Progenitor cell of endocrine pancreas (in vitro differentiated cells): Measurements from ENCODE around the gene CCM2. TPM values are rescaled to one million over a fixed set of nuclear protein-coding genes. Genes with fewer than 3 reads are reported as not detected.

Experiments
- DNase-seq: peaks from one replicate; pipeline ENCODE4 v3.0.0; 2021; ENCODE audit warnings: low spot score; ENCODE audit not compliant: unreplicated experiment
- H3K27ac Mint-ChIP-seq: 2 replicates; pipeline ENCODE4 v1.8.0; 2021; ENCODE audit warnings: mild to moderate bottlenecking, moderate library complexity, mixed read lengths
- H3K27me3 Mint-ChIP-seq: 2 replicates; pipeline ENCODE4 v1.8.0; 2021; ENCODE audit warnings: mixed read lengths
- H3K36me3 Mint-ChIP-seq: 2 replicates; pipeline ENCODE4 v1.8.0; 2022; ENCODE audit warnings: mixed read lengths; ENCODE audit not compliant: insufficient read depth
- H3K4me1 Mint-ChIP-seq: 2 replicates; pipeline ENCODE4 v1.8.0; 2021; ENCODE audit warnings: low read depth, mixed read lengths
- H3K4me3 Mint-ChIP-seq: 2 replicates; pipeline ENCODE4 v1.8.0; 2021; ENCODE audit warnings: low read depth, mild to moderate bottlenecking, moderate library complexity, mixed read lengths
- H3K9me3 Mint-ChIP-seq: 2 replicates; pipeline ENCODE4 v1.8.0; 2021; ENCODE audit warnings: low read depth, mixed read lengths
- CTCF ChIP-seq: fragments of 200-600 bp; sonication (generic); IDR thresholded peaks from one replicate; pipeline ENCODE4 v1.5.0; 2021; ENCODE audit warnings: antibody characterized with exemption, mild to moderate bottlenecking; ENCODE audit not compliant: unreplicated experiment
- total RNA-seq: library from RNA; stranded (reverse); gene quantifications from 2 replicates; pipeline ENCODE4 v1.2.1, GENCODE V29; 2021

Gene CCM2
- total RNA-seq, 1 donor from 2014 or later = 43.0 TPM

DNA sequence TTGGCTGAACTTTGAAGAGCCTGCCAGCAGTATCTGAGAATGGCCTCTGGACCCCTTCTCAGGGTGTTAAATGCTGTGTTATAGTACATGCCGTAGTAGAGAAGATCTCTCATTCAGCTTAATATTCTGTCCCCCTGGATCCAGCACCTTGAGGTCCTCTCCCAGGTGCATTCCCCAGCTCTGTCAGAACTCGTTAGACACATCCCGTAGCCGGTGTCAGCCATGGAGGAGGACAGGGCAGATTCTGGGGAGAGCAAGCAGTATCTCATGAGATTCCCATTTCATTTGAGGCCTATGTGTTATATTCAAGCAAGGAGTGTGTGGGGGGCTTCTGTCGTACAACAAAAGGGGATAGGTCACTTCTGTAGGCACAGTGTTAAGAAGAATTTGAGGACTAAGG lies 53.9 kb downstream of the CCM2 start:
- peaks cover 7% of the 10 kb centered on the region for H3K9me3 Mint-ChIP-seq
- H3K27me3 Mint-ChIP-seq = no peaks in the 10 kb centered on the region
- TF ChIP-seq CTCF = no peak
- no peaks in the 10 kb centered on the region for H3K4me1 Mint-ChIP-seq
- no peak for DNase-seq
- H3K4me3 Mint-ChIP-seq = no peak overlapping the region
- peaks cover 19% of the 10 kb centered on the region for H3K36me3 Mint-ChIP-seq
- H3K27ac Mint-ChIP-seq = no peak overlapping the region

- H3K36me3 Mint-ChIP-seq = peaks cover 19% of the 10 kb centered on the region
- no peak for TF ChIP-seq CTCF
- H3K4me3 Mint-ChIP-seq = no peak overlapping the region
- no peak for DNase-seq
- H3K4me1 Mint-ChIP-seq = no peaks in the 10 kb centered on the region
- peak overlapping the region; percentile 91 for H3K27ac Mint-ChIP-seq
- H3K9me3 Mint-ChIP-seq = peaks cover 7% of the 10 kb centered on the region
- H3K27me3 Mint-ChIP-seq = no peaks in the 10 kb centered on the region
Observed at GRCh38 chr7:45054442-45054841, 54.4 kb downstream of the CCM2 start.

GRCh38 chr7:45055016-45055415 lies 55.0 kb downstream of the CCM2 start:
- Mint-ChIP-seq H3K27me3 (no peaks in the 10 kb centered on the region), H3K9me3 (peaks cover 7% of the 10 kb centered on the region), H3K4me3 (no peak overlapping the region), H3K27ac (peak overlapping the region; percentile 91), H3K36me3 (peaks cover 19% of the 10 kb centered on the region), H3K4me1 (no peaks in the 10 kb centered on the region)
- no peak for DNase-seq
- TF ChIP-seq CTCF = no peak

- Mint-ChIP-seq H3K36me3 (peaks cover 16% of the 10 kb centered on the region), H3K27me3 (no peaks in the 10 kb centered on the region), H3K4me3 (no peak overlapping the region), H3K27ac (no peak overlapping the region), H3K4me1 (no peaks in the 10 kb centered on the region), H3K9me3 (peaks cover 7% of the 10 kb centered on the region)
- no peak for TF ChIP-seq CTCF
- DNase-seq = no peak
Observed at GRCh38 chr7:45055594-45056219, 55.7 kb downstream of the CCM2 start.

DNA sequence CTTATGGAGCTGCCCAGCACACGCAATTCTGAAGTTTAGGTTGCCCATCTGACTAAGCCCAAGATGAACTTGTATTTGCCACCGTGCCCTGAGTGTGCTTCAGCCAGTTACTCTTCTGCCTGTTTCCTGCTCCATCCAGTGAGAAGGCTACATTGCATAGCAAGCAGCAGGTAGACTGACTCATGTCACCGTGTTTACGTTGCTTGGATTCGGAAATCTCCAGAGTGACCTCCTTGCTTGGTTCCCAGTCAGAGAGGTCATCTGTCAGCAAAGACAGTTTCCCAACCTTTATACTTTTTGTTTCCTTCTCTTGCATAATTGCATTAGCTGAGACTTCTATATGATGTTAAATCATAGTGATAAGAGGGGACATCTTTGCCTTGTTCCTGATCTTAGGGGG lies 57.9 kb downstream of the CCM2 start:
- no peaks in the 10 kb centered on the region for H3K4me1 Mint-ChIP-seq
- peaks cover 13% of the 10 kb centered on the region for H3K36me3 Mint-ChIP-seq
- peaks cover 7% of the 10 kb centered on the region for H3K9me3 Mint-ChIP-seq
- DNase-seq = no peak
- no peak for TF ChIP-seq CTCF
- no peak overlapping the region for H3K27ac Mint-ChIP-seq
- H3K27me3 Mint-ChIP-seq = no peaks in the 10 kb centered on the region
- H3K4me3 Mint-ChIP-seq = no peak overlapping the region
